Measurements from ENCODE around the gene OR2AE1.
"Not testable (repeated sequence)": the region's sequence is repeated elsewhere in the genome, so short reads cannot be mapped to it uniquely, and the experiment has no call there.

DNA sequence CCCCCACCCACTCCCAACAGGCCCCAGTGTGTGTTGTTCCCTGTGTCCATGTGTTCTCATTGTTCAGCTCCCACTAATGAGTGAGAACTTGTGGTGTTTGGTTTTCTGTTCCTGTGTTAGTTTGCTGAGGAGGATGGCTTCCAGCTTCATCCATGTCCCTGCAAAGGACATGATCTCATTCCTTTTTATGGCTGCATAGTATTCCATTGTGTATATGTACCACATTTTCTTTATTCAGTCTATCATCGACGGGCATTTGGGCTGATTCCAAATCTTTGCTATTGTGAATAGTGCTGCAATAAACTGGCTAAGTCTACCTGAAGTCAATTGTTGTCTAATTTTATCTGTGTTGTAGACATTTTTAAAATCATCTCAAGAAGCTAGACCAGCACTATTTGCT lies 9.4 kb downstream of the OR2AE1 start:
- not testable (repeated sequence) for TF ChIP-seq SMC3 (conservative IDR thresholded peaks at IDR 0.05; ENCODE audit: poor library complexity)
- TF ChIP-seq, protein P1, sequence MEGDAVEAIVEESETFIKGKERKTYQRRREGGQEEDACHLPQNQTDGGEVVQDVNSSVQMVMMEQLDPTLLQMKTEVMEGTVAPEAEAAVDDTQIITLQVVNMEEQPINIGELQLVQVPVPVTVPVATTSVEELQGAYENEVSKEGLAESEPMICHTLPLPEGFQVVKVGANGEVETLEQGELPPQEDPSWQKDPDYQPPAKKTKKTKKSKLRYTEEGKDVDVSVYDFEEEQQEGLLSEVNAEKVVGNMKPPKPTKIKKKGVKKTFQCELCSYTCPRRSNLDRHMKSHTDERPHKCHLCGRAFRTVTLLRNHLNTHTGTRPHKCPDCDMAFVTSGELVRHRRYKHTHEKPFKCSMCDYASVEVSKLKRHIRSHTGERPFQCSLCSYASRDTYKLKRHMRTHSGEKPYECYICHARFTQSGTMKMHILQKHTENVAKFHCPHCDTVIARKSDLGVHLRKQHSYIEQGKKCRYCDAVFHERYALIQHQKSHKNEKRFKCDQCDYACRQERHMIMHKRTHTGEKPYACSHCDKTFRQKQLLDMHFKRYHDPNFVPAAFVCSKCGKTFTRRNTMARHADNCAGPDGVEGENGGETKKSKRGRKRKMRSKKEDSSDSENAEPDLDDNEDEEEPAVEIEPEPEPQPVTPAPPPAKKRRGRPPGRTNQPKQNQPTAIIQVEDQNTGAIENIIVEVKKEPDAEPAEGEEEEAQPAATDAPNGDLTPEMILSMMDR (IDR thresholded peaks at IDR 0.05; ENCODE audit: poor library complexity, severe bottlenecking), result not testable (repeated sequence)
- TF ChIP-seq, protein P2, sequence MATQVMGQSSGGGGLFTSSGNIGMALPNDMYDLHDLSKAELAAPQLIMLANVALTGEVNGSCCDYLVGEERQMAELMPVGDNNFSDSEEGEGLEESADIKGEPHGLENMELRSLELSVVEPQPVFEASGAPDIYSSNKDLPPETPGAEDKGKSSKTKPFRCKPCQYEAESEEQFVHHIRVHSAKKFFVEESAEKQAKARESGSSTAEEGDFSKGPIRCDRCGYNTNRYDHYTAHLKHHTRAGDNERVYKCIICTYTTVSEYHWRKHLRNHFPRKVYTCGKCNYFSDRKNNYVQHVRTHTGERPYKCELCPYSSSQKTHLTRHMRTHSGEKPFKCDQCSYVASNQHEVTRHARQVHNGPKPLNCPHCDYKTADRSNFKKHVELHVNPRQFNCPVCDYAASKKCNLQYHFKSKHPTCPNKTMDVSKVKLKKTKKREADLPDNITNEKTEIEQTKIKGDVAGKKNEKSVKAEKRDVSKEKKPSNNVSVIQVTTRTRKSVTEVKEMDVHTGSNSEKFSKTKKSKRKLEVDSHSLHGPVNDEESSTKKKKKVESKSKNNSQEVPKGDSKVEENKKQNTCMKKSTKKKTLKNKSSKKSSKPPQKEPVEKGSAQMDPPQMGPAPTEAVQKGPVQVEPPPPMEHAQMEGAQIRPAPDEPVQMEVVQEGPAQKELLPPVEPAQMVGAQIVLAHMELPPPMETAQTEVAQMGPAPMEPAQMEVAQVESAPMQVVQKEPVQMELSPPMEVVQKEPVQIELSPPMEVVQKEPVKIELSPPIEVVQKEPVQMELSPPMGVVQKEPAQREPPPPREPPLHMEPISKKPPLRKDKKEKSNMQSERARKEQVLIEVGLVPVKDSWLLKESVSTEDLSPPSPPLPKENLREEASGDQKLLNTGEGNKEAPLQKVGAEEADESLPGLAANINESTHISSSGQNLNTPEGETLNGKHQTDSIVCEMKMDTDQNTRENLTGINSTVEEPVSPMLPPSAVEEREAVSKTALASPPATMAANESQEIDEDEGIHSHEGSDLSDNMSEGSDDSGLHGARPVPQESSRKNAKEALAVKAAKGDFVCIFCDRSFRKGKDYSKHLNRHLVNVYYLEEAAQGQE (IDR thresholded peaks at IDR 0.05; ENCODE audit: borderline replicate concordance), result not testable (repeated sequence)

All from neural cell (in vitro differentiated cells).